Uterus (tissue), 2 donors: Measurements from ENCODE around the gene MYOT.

ENCODE experiments used
- CTCF ChIP-seq, 4 experiments: fragments of 200-600 bp in 2 of 4; fragments of 450-650 bp in 2 of 4; sonication (generic) in 2 of 4; IDR thresholded peaks; one replicate each; pipeline ENCODE4 v1.5.1; 2016 to 2019; ENCODE audit warnings: antibody characterized with exemption in 4 of 4, mild to moderate bottlenecking in 2 of 4, moderate library complexity in 1 of 4
- POLR2A ChIP-seq, 2 donors: fragments of 450-650 bp; IDR thresholded peaks; one replicate each; pipeline ENCODE4 v1.6.1; 2016; ENCODE audit warnings: antibody characterized with exemption in 2 of 2, mild to moderate bottlenecking in 1 of 2, moderate library complexity in 1 of 2

GRCh38 chr5:137828664-137829063, 39.0 kb upstream of the MYOT start:
- no peak for TF ChIP-seq CTCF (IDR thresholded peaks at IDR 0.05)
- no peak for TF ChIP-seq POLR2A (IDR thresholded peaks at IDR 0.05)
